Neural progenitor cell (in vitro differentiated cells): ENCODE results near the gene BUD31. TPM values are rescaled to one million over a fixed set of nuclear protein-coding genes. Genes with fewer than 3 reads are reported as not detected.

Experiments
- DNase-seq: peaks from one replicate; pipeline ENCODE4 v3.0.0-alpha.2; 2016; ENCODE audit warnings: low spot score
- H2AFZ ChIP-seq: fragments of 200-600 bp; sonication (generic); replicated peaks from 2 replicates; pipeline ENCODE4 v1.6.1; 2016; ENCODE audit warnings: antibody characterized with exemption
- H3F3A ChIP-seq: fragments of 200-600 bp; sonication (generic); 2 replicates; pipeline ENCODE4 v1.6.1; 2016; ENCODE audit warnings: antibody characterized with exemption, low read depth
- H3K27ac ChIP-seq: fragments of 200-600 bp; sonication (generic); 2 replicates; pipeline ENCODE4 v1.5.1; 2016; ENCODE audit warnings: mild to moderate bottlenecking
- H3K27me3 ChIP-seq: fragments of 200-600 bp; sonication (generic); 2 replicates; pipeline ENCODE4 v1.6.1; 2016; ENCODE audit warnings: mild to moderate bottlenecking, moderate library complexity
- H3K36me3 ChIP-seq: fragments of 200-600 bp; sonication (generic); 2 replicates; pipeline ENCODE4 v1.5.1; 2016
- H3K4me1 ChIP-seq: fragments of 200-600 bp; sonication (generic); 2 replicates; pipeline ENCODE4 v1.6.1; 2016; ENCODE audit warnings: mixed run types
- H3K4me2 ChIP-seq: fragments of 200-600 bp; sonication (generic); 2 replicates; pipeline ENCODE4 v1.6.1; 2016
- H3K4me3 ChIP-seq: fragments of 200-600 bp; sonication (generic); 2 replicates; pipeline ENCODE4 v1.5.1; 2016
- H3K79me2 ChIP-seq: fragments of 200-600 bp; sonication (generic); 2 replicates; pipeline ENCODE4 v1.6.1; 2016; ENCODE audit warnings: low read depth
- H3K9ac ChIP-seq: fragments of 200-600 bp; sonication (generic); 2 replicates; pipeline ENCODE4 v1.6.1; 2016
- H3K9me3 ChIP-seq: fragments of 200-600 bp; sonication (generic); 2 replicates; pipeline ENCODE4 v1.5.1; 2016; ENCODE audit warnings: low read depth
- H4K20me1 ChIP-seq: fragments of 200-600 bp; sonication (generic); 2 replicates; pipeline ENCODE4 v1.6.1; 2016; ENCODE audit warnings: low read depth
- H3K27ac Mint-ChIP-seq: 3 replicates; pipeline ENCODE4 v1.8.0; 2021; ENCODE audit warnings: mixed read lengths
- H3K27me3 Mint-ChIP-seq: 2 replicates; pipeline ENCODE4 v1.8.0; 2022; ENCODE audit warnings: low read depth, mild to moderate bottlenecking, inconsistent platforms, moderate library complexity, mixed read lengths; ENCODE audit not compliant: insufficient read depth
- H3K36me3 Mint-ChIP-seq: 3 replicates; pipeline ENCODE4 v1.8.0; 2021; ENCODE audit warnings: mixed read lengths
- H3K4me1 Mint-ChIP-seq: 3 replicates; pipeline ENCODE4 v1.8.0; 2021; ENCODE audit warnings: mixed read lengths
- H3K4me3 Mint-ChIP-seq: 3 replicates; pipeline ENCODE4 v1.8.0; 2021; ENCODE audit warnings: mild to moderate bottlenecking, moderate library complexity, mixed read lengths
- H3K9me3 Mint-ChIP-seq: 3 replicates; pipeline ENCODE4 v1.8.0; 2020; ENCODE audit warnings: mixed read lengths
- EZH2 ChIP-seq: fragments of 200-600 bp; sonication (generic); IDR thresholded peaks from 2 replicates; pipeline ENCODE4 v1.6.1; 2017; ENCODE audit warnings: antibody characterized with exemption, mild to moderate bottlenecking, moderate library complexity
- EZH2phosphoT487 ChIP-seq: fragments of 200-600 bp; sonication (generic); IDR thresholded peaks from 2 replicates; pipeline ENCODE4 v1.6.1; 2017; ENCODE audit warnings: antibody characterized with exemption
- total RNA-seq: library from RNA; depleted of rRNA; stranded (reverse); fragments of >200 nt; gene quantifications from 2 replicates; pipeline ENCODE4 v1.2.3, GENCODE V29; 2015; ENCODE audit warnings: low replicate concordance
- TF ChIP-seq, protein P1 (sequence below): fragments of 200-600 bp; sonication (generic); IDR thresholded peaks from 2 replicates; pipeline ENCODE4 v1.5.1; 2017; ENCODE audit warnings: antibody characterized with exemption, mild to moderate bottlenecking

Gene BUD31
- total RNA-seq, 1 donor from 2014 or later = 98.2 TPM

DNA sequence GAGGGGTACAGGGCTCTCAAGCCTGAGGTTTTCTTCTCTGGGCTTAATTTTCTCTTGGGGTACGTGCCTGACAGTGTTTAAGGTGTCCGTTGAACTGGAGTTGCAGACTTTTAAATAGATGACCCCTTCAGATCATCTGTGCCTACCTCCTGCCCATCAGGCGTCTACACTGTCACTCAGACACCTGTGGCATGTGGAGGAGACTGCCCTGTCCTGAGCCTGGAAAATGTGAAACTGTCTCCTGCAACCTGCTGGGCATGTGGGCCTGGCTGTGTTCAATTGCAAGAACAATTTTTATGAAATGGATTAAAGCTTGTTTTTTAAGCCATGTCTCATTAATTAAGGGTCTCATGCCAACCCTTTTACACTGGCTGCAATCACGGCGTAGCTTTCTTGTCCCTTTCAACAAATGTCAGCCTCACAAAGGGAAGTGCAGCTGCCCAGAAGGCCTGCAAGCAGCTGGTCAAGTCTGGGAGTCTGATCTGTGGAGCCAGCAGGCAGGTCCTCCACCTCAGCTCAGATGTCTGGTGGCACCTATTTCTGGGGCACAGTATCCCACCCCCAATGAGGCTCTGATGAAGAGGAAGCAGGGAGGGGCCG is 48.4 kb downstream of the BUD31 start:
- peak overlapping the region; percentile 37 for H3K27ac ChIP-seq
- no peak overlapping the region for H3K4me2 ChIP-seq
- no peaks in the 10 kb centered on the region for H3K4me1 ChIP-seq
- H3K4me3 ChIP-seq = no peak overlapping the region
- Mint-ChIP-seq H3K27me3 (peaks cover 3% of the 10 kb centered on the region), H3K9me3 (no peaks in the 10 kb centered on the region), H3K27ac (no peak overlapping the region), H3K4me1 (peaks cover 4% of the 10 kb centered on the region), H3K4me3 (no peak overlapping the region), H3K36me3 (peaks cover 35% of the 10 kb centered on the region)
- H3F3A ChIP-seq = peaks cover 44% of the 10 kb centered on the region
- peaks cover 6% of the 10 kb centered on the region for H4K20me1 ChIP-seq
- DNase-seq = no peak
- H3K79me2 ChIP-seq = peaks cover 46% of the 10 kb centered on the region
- TF ChIP-seq EZH2phosphoT487 = no peak
- TF ChIP-seq EZH2 = no peak
- TF ChIP-seq, protein P1, sequence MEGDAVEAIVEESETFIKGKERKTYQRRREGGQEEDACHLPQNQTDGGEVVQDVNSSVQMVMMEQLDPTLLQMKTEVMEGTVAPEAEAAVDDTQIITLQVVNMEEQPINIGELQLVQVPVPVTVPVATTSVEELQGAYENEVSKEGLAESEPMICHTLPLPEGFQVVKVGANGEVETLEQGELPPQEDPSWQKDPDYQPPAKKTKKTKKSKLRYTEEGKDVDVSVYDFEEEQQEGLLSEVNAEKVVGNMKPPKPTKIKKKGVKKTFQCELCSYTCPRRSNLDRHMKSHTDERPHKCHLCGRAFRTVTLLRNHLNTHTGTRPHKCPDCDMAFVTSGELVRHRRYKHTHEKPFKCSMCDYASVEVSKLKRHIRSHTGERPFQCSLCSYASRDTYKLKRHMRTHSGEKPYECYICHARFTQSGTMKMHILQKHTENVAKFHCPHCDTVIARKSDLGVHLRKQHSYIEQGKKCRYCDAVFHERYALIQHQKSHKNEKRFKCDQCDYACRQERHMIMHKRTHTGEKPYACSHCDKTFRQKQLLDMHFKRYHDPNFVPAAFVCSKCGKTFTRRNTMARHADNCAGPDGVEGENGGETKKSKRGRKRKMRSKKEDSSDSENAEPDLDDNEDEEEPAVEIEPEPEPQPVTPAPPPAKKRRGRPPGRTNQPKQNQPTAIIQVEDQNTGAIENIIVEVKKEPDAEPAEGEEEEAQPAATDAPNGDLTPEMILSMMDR = no peak
- H3K9me3 ChIP-seq = no peaks in the 10 kb centered on the region
- no peaks in the 10 kb centered on the region for H3K36me3 ChIP-seq
- H3K9ac ChIP-seq = no peak overlapping the region
- no peak overlapping the region for H2AFZ ChIP-seq
- H3K27me3 ChIP-seq = no peaks in the 10 kb centered on the region

DNA sequence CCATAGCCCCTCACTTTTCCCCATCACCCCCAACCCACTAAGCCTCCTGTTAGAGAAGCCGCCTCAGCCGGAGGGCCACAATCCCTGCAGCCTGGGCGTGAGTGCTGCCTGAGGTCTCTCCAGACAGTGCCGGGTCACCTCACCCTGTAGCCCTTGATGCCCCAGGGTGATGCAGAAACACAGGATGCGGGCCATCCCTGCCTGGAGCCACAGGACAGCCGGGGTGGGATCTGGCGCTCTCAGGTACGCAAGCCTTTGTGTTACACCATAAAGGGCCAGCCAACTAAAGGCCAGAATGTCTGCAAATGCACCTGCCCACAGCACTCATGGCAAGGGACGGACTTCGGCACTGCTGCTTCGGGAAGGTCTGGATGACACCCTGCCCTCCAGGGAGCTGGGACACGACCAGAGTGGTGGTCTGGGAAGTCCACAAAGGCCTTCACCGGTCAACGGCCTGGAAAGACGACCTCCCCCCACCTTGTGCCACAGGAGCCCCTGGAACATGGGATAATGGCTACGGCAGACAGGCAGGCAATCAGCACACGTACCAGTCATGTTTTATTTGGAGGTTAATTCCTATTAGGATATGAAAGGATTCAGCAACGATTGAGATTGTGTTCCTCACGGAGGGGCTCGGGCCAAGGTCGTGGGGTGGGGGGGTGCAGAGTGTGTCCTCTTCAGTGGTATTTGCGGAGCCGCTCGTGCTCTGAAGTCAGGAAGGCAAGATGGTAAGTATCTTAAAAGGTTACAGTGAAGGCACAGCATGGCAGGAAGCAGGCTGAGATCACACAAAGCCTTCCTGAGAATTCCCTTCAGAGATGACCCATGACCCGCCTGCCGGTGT is 49.1 kb downstream of the BUD31 start:
- Mint-ChIP-seq H3K4me1 (peaks cover 4% of the 10 kb centered on the region), H3K9me3 (no peaks in the 10 kb centered on the region), H3K27ac (peak overlapping the region; percentile 46), H3K36me3 (peaks cover 38% of the 10 kb centered on the region), H3K27me3 (peaks cover 3% of the 10 kb centered on the region), H3K4me3 (no peak overlapping the region)
- H3K27me3 ChIP-seq = no peaks in the 10 kb centered on the region
- peaks cover 4% of the 10 kb centered on the region for H4K20me1 ChIP-seq
- H3K4me1 ChIP-seq = no peaks in the 10 kb centered on the region
- no peaks in the 10 kb centered on the region for H3K9me3 ChIP-seq
- DNase-seq = no peak
- H3K79me2 ChIP-seq = peaks cover 53% of the 10 kb centered on the region
- H3K4me2 ChIP-seq = no peak overlapping the region
- no peak overlapping the region for H2AFZ ChIP-seq
- H3K4me3 ChIP-seq = no peak overlapping the region
- H3K9ac ChIP-seq = no peak overlapping the region
- H3K27ac ChIP-seq = peak overlapping the region; percentile 37
- TF ChIP-seq EZH2 (no peak), EZH2phosphoT487 (no peak)
- TF ChIP-seq, protein P1 = no peak
- no peaks in the 10 kb centered on the region for H3K36me3 ChIP-seq
- H3F3A ChIP-seq = peaks cover 44% of the 10 kb centered on the region

DNA sequence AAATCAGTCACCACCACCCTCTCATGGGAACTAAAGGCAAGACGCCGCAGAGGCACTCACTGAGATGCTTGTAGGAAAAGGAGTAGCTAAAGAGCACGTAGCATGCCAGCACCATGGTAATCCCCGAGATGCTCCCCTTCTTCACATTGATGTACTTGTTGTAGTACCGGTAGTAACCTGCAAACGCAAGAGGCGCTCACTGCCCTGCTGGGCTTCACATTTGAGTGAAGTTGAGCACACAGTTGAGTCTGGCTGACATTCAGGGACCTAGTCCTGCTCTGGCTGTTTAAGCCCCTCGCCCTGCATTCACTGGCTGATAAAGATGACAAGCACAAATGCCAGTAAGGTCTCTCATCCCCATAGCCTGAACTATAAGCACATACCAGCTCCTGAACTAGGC is 50.3 kb downstream of the BUD31 start:
- H3K4me1 ChIP-seq = no peaks in the 10 kb centered on the region
- no peaks in the 10 kb centered on the region for H3K36me3 ChIP-seq
- peaks cover 44% of the 10 kb centered on the region for H3F3A ChIP-seq
- no peaks in the 10 kb centered on the region for H3K9me3 ChIP-seq
- peaks cover 37% of the 10 kb centered on the region for H3K36me3 Mint-ChIP-seq
- H2AFZ ChIP-seq = no peak overlapping the region
- peaks cover 8% of the 10 kb centered on the region for H3K4me1 Mint-ChIP-seq
- H3K27me3 ChIP-seq = no peaks in the 10 kb centered on the region
- H3K4me2 ChIP-seq = no peak overlapping the region
- peaks cover 4% of the 10 kb centered on the region for H4K20me1 ChIP-seq
- peak; percentile 32 for DNase-seq
- no peak overlapping the region for H3K27ac Mint-ChIP-seq
- no peak overlapping the region for H3K9ac ChIP-seq
- no peaks in the 10 kb centered on the region for H3K27me3 Mint-ChIP-seq
- no peaks in the 10 kb centered on the region for H3K9me3 Mint-ChIP-seq
- H3K4me3 ChIP-seq = no peak overlapping the region
- H3K79me2 ChIP-seq = peaks cover 65% of the 10 kb centered on the region
- H3K27ac ChIP-seq = no peak overlapping the region
- no peak overlapping the region for H3K4me3 Mint-ChIP-seq
- TF ChIP-seq, protein P1 = peak; percentile 31
- no peak for TF ChIP-seq EZH2phosphoT487
